Activated CD8-positive, alpha-beta memory T cell treated with anti-CD3 and anti-CD28 coated beads for 1 hour (primary cell): Measurements from ENCODE around the gene ECHS1.
A peak's percentile ranks its signal among the peaks of the same experiment; 100 is the strongest.

Experiments used
- DNase-seq, 2 donors: peaks; one replicate each; pipeline ENCODE4 v3.0.0-alpha.2; 2020; ENCODE audit warnings: low read depth in 1 of 2; ENCODE audit errors: extremely low read depth in 1 of 2

ECHS1 gene

GRCh38 chr10:133359554-133359971 lies 13.6 kb downstream of the ECHS1 start:
- DNase-seq: no peak

DNA sequence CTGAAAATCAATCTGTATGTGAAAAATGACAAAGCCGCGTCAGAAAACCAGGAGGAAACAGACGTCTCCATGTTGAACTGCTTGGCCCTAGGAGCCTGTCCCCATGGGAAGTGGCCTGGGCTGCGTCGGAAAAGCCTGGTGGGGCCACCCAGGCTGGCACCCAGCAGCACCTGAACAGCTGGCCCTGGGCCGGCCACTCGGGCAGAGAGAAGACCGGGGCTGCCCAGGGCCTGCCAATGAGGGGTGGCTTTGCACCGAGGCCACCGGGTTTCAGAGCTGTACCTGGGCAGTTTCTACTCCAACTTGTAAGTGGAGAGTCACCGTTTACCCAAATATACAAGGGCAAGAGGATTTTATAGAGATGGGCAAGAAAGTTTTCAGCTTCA lies 14.2 kb downstream of the ECHS1 start:
- DNase-seq: no peak

DNA sequence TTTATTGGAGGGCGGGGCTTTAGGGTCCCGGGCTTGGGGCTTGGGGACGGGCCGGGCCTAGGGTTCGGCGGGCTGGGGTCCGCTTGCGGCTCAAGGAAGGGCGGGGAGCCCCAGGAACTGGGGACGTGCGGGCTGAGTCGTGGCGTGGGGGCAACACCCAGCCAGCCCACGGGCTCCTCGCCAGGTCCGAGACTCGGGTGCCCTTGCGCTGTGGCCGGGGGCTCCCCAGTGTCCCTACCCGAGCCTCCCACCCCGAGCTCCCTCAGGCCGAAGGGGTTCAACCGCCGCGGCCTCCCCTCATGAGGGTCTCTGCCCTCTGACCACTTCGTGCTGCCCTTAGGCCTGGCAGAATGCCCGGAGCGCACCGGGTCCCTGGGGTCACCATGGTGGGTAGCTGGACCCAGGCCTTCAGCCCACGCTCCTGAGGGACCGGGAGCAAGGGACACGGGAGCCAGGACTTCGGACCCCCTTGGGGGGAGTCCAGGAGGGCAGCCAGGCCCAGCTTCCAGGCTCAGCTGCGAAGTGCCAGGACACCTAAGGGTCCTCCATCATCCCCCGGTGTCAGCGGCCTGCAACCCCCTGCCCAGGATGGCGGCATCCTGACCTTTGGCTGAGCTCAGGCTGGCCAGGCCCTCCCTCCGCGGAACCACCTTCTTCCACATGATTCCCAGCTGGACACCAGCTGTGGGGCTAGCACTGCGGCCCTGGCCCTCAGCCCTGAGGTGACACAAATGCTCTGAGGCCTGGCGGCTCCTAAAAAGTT lies 14.8 kb downstream of the ECHS1 start:
- no peak for DNase-seq

- peak in 1 of 2 donors; percentile 47 for DNase-seq
Measured at GRCh38 chr10:133357285-133358161, 15.6 kb downstream of the ECHS1 start, which contains the start of gene FUOM. Gene FUOM (minus strand): TSS chr10:133358019. CDS start chr10:133358007, 12 bp downstream.

GRCh38 chr10:133356549-133357284 lies 16.4 kb downstream of the ECHS1 start:
- no peak for DNase-seq

DNA sequence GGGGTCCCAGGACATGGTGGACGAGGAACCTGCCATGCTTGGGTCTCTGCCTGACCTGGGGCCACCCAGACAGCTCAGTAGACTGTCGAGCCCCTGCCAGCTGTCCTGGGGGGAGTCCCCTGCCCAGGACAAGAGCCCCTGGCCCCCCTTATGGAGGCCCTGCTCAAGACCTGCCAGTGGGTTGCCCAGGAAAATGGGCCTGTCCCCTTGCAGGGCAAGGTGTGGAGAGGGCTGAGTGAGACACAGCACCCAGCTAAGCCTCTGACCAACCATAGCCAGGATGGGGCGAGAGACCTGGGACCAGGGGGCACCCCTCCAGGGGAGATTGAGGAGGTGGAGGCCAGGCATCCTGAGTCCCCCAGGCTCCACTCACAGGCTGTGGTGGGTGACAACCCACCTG lies 17.2 kb downstream of the ECHS1 start:
- no peak for DNase-seq

GRCh38 chr10:133355266-133355665 lies 17.9 kb downstream of the ECHS1 start:
- DNase-seq: no peak

- DNase-seq: no peak
Measured at GRCh38 chr10:133354672-133355240, 18.4 kb downstream of the ECHS1 start.

- DNase-seq: no peak
Measured at GRCh38 chr10:133353988-133354605, 19.1 kb downstream of the ECHS1 start.

DNA sequence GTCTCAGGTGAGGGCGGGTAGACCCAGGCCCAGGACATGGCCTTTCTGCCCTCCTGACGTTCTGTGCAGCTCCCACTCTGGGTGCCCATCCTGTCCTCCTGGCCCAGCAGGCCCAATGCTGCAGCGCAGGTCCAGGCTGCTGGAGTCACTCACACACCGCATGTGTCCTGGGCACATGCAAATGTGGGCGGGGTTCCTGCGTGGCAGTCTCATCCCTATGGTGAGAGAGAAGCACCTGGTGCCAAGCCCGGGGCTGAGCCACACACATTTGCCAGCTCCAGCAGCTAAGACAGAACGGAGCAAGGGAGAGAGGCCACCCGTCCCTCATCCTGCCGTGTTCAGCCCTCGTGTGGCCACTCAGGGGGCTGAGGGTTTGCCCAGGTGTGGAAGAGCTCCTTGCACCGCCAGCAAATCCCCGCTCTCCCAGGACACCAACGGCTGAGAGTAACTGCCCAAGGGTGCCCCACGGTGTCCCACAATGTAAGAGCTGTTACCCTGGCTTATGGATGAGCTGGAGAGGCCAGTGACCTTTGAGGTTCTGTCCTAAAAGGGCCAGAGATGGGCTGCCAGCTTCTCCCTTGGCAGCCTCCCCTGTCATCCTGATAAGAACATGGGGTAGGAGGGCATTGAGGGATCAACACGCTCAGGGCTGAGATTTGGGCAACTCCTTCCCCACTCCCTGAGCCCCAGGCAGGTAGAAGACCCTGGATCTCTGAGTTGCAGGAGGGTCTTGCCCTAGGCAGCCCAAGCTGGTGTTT lies 19.8 kb downstream of the ECHS1 start:
- DNase-seq: no peak

GRCh38 chr10:133351408-133352318 lies 21.5 kb downstream of the ECHS1 start:
- no peak for DNase-seq

DNA sequence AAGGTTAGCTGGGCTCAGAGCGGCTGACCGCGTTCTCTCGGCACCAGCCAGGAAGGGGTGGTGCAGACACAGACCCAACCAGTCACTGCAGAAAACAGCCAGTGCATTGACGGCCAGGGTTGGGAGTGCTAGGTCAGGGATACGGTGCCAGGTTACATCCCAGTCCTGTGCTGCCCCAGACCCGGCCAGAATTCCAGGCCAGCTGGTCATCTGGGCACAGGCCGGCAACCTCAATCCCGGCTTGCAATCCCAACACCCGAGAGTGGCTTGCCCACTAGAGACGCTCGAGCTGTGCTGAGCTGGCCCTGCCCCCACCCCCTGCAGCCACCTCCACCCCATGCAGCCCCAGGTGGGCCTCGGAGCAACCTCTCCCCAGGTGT lies 22.2 kb downstream of the ECHS1 start:
- no peak for DNase-seq

GRCh38 chr10:133350283-133350949 lies 22.7 kb downstream of the ECHS1 start:
- DNase-seq: no peak

DNA sequence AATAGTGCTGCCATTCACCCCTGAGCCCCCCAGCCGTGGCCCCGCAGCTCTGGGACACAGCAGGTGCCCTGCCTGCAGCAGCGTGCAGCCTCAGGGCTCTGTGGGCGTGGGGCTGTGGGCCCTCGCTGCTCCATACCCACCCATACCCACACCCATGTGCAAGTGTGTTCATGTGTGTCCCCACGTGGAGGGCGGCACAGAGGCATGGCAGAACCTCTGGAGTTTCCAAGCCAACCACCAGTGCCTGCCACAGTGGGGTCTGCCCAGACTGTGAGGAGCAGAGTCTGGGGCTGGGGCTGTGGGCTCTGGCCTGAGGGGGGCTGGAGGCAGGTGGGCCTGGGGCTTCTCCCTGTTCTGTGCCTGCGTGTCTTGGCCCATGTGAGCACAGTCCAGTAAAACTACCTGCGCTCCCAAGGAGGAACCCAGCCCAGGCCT lies 23.6 kb downstream of the ECHS1 start:
- no peak for DNase-seq

- no peak for DNase-seq
Measured at GRCh38 chr10:133349160-133349568, 24.0 kb downstream of the ECHS1 start.

GRCh38 chr10:133347710-133348517 lies 25.2 kb downstream of the ECHS1 start:
- DNase-seq: no peak

- DNase-seq: no peak
Measured at GRCh38 chr10:133346413-133346812, 26.7 kb downstream of the ECHS1 start.
